H9 (cell line): ENCODE measurements around the gene RNF208. TPM values are rescaled to one million over a fixed set of nuclear protein-coding genes. Genes with fewer than 3 reads are reported as not detected.
A peak's percentile ranks its signal among the peaks of the same experiment; 100 is the strongest.

Experiments used
- DNase-seq: peaks from one replicate; pipeline ENCODE4 v3.0.0-alpha.2; 2017
- H2AFZ ChIP-seq: one replicate; pipeline ENCODE4 v1.6.1; 2013; ENCODE audit warnings: mild to moderate bottlenecking, low read length, control low read depth, moderate library complexity
- H2AK5ac ChIP-seq: 2 replicates; pipeline ENCODE4 v1.6.1; 2013; ENCODE audit warnings: low read length, control low read depth, mixed read lengths; ENCODE audit not compliant: insufficient read length
- H2BK120ac ChIP-seq: one replicate; pipeline ENCODE4 v1.6.1; 2013; ENCODE audit warnings: low read depth, mild to moderate bottlenecking, low read length, control low read depth, inconsistent platforms; ENCODE audit not compliant: poor library complexity, severe bottlenecking
- H2BK12ac ChIP-seq: 2 replicates; pipeline ENCODE4 v1.6.1; 2013; ENCODE audit warnings: low read length, control low read depth, mixed read lengths, low read depth; ENCODE audit not compliant: insufficient read length
- H2BK15ac ChIP-seq: 2 replicates; pipeline ENCODE4 v1.6.1; 2013; ENCODE audit warnings: low read depth, low read length, control low read depth
- H2BK20ac ChIP-seq: one replicate; pipeline ENCODE4 v1.6.1; 2013; ENCODE audit warnings: low read depth, mild to moderate bottlenecking, low read length, control low read depth, inconsistent platforms; ENCODE audit not compliant: poor library complexity, severe bottlenecking
- H2BK5ac ChIP-seq: 2 replicates; pipeline ENCODE4 v1.6.1; 2013; ENCODE audit warnings: low read length, control low read depth, mixed read lengths; ENCODE audit not compliant: insufficient read length
- H3K14ac ChIP-seq: 2 replicates; pipeline ENCODE4 v1.6.1; 2013; ENCODE audit warnings: low read length, control low read depth; ENCODE audit not compliant: insufficient read depth
- H3K18ac ChIP-seq: 2 replicates; pipeline ENCODE4 v1.6.1; 2013; ENCODE audit warnings: low read depth, mild to moderate bottlenecking, mixed read lengths, low read length, control low read depth; ENCODE audit not compliant: insufficient read length
- H3K23ac ChIP-seq: 2 replicates; pipeline ENCODE4 v1.6.1; 2013; ENCODE audit warnings: low read length, control low read depth, mixed read lengths, low read depth; ENCODE audit not compliant: insufficient read length
- H3K23me2 ChIP-seq: 2 replicates; pipeline ENCODE4 v1.6.1; 2013; ENCODE audit warnings: low read depth, mild to moderate bottlenecking, mixed read lengths, low read length, control low read depth; ENCODE audit not compliant: insufficient read length, poor library complexity, severe bottlenecking
- H3K27ac ChIP-seq: 2 replicates; pipeline ENCODE4 v1.5.1; 2013; ENCODE audit warnings: low read length, control low read depth, mixed read lengths, low read depth; ENCODE audit not compliant: insufficient read length
- H3K27me3 ChIP-seq: 2 replicates; pipeline ENCODE4 v1.6.1; 2013; ENCODE audit warnings: low read length, control low read depth, inconsistent platforms; ENCODE audit not compliant: insufficient read depth
- H3K4ac ChIP-seq: 2 replicates; pipeline ENCODE4 v1.6.1; 2013; ENCODE audit warnings: low read depth, mild to moderate bottlenecking, control low read depth, inconsistent platforms, low read length, moderate library complexity
- H3K4me1 ChIP-seq: 2 replicates; pipeline ENCODE4 v1.6.1; 2013; ENCODE audit warnings: low read length, control low read depth, inconsistent platforms; ENCODE audit not compliant: insufficient read depth
- H3K4me2 ChIP-seq: 2 replicates; pipeline ENCODE4 v1.6.1; 2013; ENCODE audit warnings: low read length, control low read depth, mixed read lengths; ENCODE audit not compliant: insufficient read length, insufficient read depth
- H3K56ac ChIP-seq: 2 replicates; pipeline ENCODE4 v1.6.1; 2013; ENCODE audit warnings: low read depth, mild to moderate bottlenecking, mixed read lengths, low read length, control low read depth; ENCODE audit not compliant: insufficient read length
- H3K79me1 ChIP-seq: 2 replicates; pipeline ENCODE4 v1.6.1; 2013; ENCODE audit warnings: low read depth, mild to moderate bottlenecking, moderate library complexity, low read length, control low read depth, inconsistent platforms; ENCODE audit not compliant: insufficient read depth, poor library complexity, severe bottlenecking
- H3K79me2 ChIP-seq: 2 replicates; pipeline ENCODE4 v1.6.1; 2013; ENCODE audit warnings: low read length, control low read depth, inconsistent platforms; ENCODE audit not compliant: insufficient read depth
- H3K9ac ChIP-seq: 2 replicates; pipeline ENCODE4 v1.6.1; 2013; ENCODE audit warnings: low read length, control low read depth, mixed read lengths; ENCODE audit not compliant: insufficient read length; ENCODE audit errors: extremely low read depth
- H3K9me3 ChIP-seq: one replicate; pipeline ENCODE4 v1.6.1; 2013; ENCODE audit warnings: low read depth, low read length, inconsistent platforms; ENCODE audit not compliant: control insufficient read depth
- H3T11ph ChIP-seq: one replicate; pipeline ENCODE4 v1.6.1; 2013; ENCODE audit warnings: mild to moderate bottlenecking, low read length, control low read depth, inconsistent platforms
- H4K20me1 ChIP-seq: one replicate; pipeline ENCODE4 v1.6.1; 2013; ENCODE audit not compliant: control insufficient read depth, insufficient read length, insufficient read depth
- H4K5ac ChIP-seq: 2 replicates; pipeline ENCODE4 v1.6.1; 2013; ENCODE audit warnings: low read depth, mild to moderate bottlenecking, mixed read lengths, low read length, control low read depth; ENCODE audit not compliant: insufficient read length
- H4K8ac ChIP-seq: replicated peaks from 2 replicates; pipeline ENCODE4 v1.6.1; 2013; ENCODE audit warnings: low read length, control low read depth, mixed read lengths, low read depth; ENCODE audit not compliant: insufficient read length
- H4K91ac ChIP-seq: 2 replicates; pipeline ENCODE4 v1.6.1; 2013; ENCODE audit warnings: low read depth, mild to moderate bottlenecking, moderate library complexity, mixed read lengths, low read length, control low read depth; ENCODE audit not compliant: insufficient read length
- H3K27ac Mint-ChIP-seq, 3 experiments: 2 replicates in 2 of 3; 3 replicates in 1 of 3; pipeline ENCODE4 v1.8.0; 2020 to 2021; ENCODE audit warnings: mixed read lengths in 3 of 3, mild to moderate bottlenecking in 1 of 3, moderate library complexity in 1 of 3
- H3K27me3 Mint-ChIP-seq: 2 replicates; pipeline ENCODE4 v1.8.0; 2021; ENCODE audit warnings: low read depth, mild to moderate bottlenecking, moderate library complexity, mixed read lengths
- H3K36me3 Mint-ChIP-seq, 3 experiments: 2 replicates in 2 of 3; 3 replicates in 1 of 3; pipeline ENCODE4 v1.8.0; 2020 to 2021; ENCODE audit warnings: low read depth in 3 of 3, mixed read lengths in 3 of 3; ENCODE audit not compliant: insufficient read depth in 1 of 3
- H3K4me1 Mint-ChIP-seq, 2 experiments: 2 replicates each; pipeline ENCODE4 v1.8.0; 2020; ENCODE audit warnings: mixed read lengths in 2 of 2
- H3K4me3 Mint-ChIP-seq, 2 experiments: 2 replicates in 1 of 2; 3 replicates in 1 of 2; pipeline ENCODE4 v1.8.0; 2020 to 2021; ENCODE audit warnings: mild to moderate bottlenecking in 2 of 2, mixed read lengths in 2 of 2, moderate library complexity in 1 of 2
- H3K9me3 Mint-ChIP-seq, 2 experiments: 2 replicates in 1 of 2; 3 replicates in 1 of 2; pipeline ENCODE4 v1.8.0; 2020; ENCODE audit warnings: mild to moderate bottlenecking in 2 of 2, mixed read lengths in 2 of 2, moderate library complexity in 1 of 2
- CTCF ChIP-seq: fragments of 200-600 bp; sonication (generic); conservative IDR thresholded peaks from 3 replicates; pipeline ENCODE4 v1.8.0; 2021; ENCODE audit warnings: antibody characterized with exemption, mild to moderate bottlenecking
- WGBS: extraction: QIAGEN DNeasy Blood & Tissue Kit; methylation state at CpG from one replicate; pipeline ENCODE4 v1.1.7; 2013; ENCODE audit warnings: missing lambda C conversion rate, low lambda C conversion rate, mixed read lengths; ENCODE audit not compliant: insufficient read length; ENCODE audit errors: extremely low coverage; 5-methylcytosine and 5-hydroxymethylcytosine counted together
- total RNA-seq: library from RNA; stranded (reverse); gene quantifications from 2 replicates; pipeline ENCODE4 v1.2.1, GENCODE V29; 2021

The RNF208 gene
- total RNA-seq, 1 experiment from 2014 or later: 7.7 TPM

- DNase-seq: peak; percentile 67
- WGBS: no CpG with 5 or more reads among the region's 36 CpGs
- Histone ChIP-seq H3K79me2 (no peaks in the 10 kb centered on the region), H3K23me2 (peaks cover 12% of the 10 kb centered on the region), H3K4me2 (no peak overlapping the region), H4K91ac (no peak overlapping the region), H3K4me1 (no peaks in the 10 kb centered on the region; the same call in 1 of the 2 replicates), H2AK5ac (no peak overlapping the region), H2BK120ac (no peak overlapping the region), H3K23ac (no peak overlapping the region), H2AFZ (no peak overlapping the region), H3K14ac (no peak overlapping the region), H3K27ac (no peak overlapping the region), H2BK20ac (no peak overlapping the region), H3K56ac (no peak overlapping the region), H2BK15ac (no peak overlapping the region), H3K18ac (no peak overlapping the region), H4K5ac (no peak overlapping the region), H3K9me3 (no peaks in the 10 kb centered on the region), H2BK12ac (no peak overlapping the region), H3K27me3 (no peaks in the 10 kb centered on the region), H3K79me1 (no peaks in the 10 kb centered on the region), H4K20me1 (peaks cover 3% of the 10 kb centered on the region), H3K9ac (no peak overlapping the region), H4K8ac (no peak overlapping the region), H3K4ac (no peak overlapping the region), H3T11ph (no peak overlapping the region), H2BK5ac (no peak overlapping the region)
- Mint-ChIP-seq H3K4me1 (peaks cover 17 to 26% of the 10 kb centered on the region in 2 experiments), H3K27me3 (peaks cover 35% of the 10 kb centered on the region), H3K27ac (peak overlapping the region; percentile 39 to 80 (median 79); a peak in 5 of 7 replicates), H3K4me3 (peak overlapping the region in 1 of 2 experiments; percentile 54; a peak in 2 of 5 replicates), H3K36me3 (peaks cover 19 to 26% (median 19%) of the 10 kb centered on the region in 3 experiments), H3K9me3 (no peaks in the 10 kb centered on the region; a peak in 2 of 5 replicates)
- no peak for TF ChIP-seq CTCF
These were observed 22.7 kb upstream of the RNF208 start for GRCh38 chr9:137244486-137245449.
